ENCODE data around the gene MYOM1.

- no peak for TF ChIP-seq EP300 (IDR thresholded peaks at IDR 0.05)
- no peak for TF ChIP-seq CTCF (IDR thresholded peaks at IDR 0.05)
These were observed 45.8 kb upstream of the MYOM1 start for GRCh38 chr18:3265564-3266033.

All from esophagus muscularis mucosa (tissue), 3 donors.